K562 (cell line): ENCODE data around the gene PCED1B. TPM values are rescaled to one million over a fixed set of nuclear protein-coding genes. Genes with fewer than 3 reads are reported as not detected.

Experiments
- CTCF ChIP-seq, 3 experiments: IDR thresholded peaks in 2 of 3; conservative IDR thresholded peaks in 1 of 3; 2 replicates each; pipeline ENCODE4 v1.5.1; 2011 to 2012; ENCODE audit warnings: low read length in 3 of 3, mild to moderate bottlenecking in 3 of 3, control low read depth in 2 of 3, improper control_type of control experiment in 1 of 3, inconsistent platforms in 1 of 3, low read depth in 1 of 3, mixed read lengths in 1 of 3, moderate library complexity in 1 of 3; ENCODE audit not compliant: insufficient read depth in 2 of 3
- RREB1 ChIP-seq: fragments of 250-450 bp; sonication (Bioruptor Pico); IDR thresholded peaks from 2 replicates; pipeline ENCODE4 v1.4.0; 2020
- polyA plus RNA-seq, 8 experiments: library from polyadenylated mRNA; depleted of rRNA in 4 of 8; stranded (reverse) in 5 of 8; unstranded in 3 of 8; fragments of >200 nt; fragmentation: Nextera tagmentation in 2 of 8; fragmentation: Illumina TruSeq in 1 of 8; extraction: Ambion mirVana in 2 of 8; extraction: Trizol in 1 of 8; gene quantifications; 2 replicates each; pipeline versions ENCODE4 v1.2.1 to v1.2.3, GENCODE V29; 2011 to 2014; ENCODE audit warnings: inconsistent platforms in 1 of 8, missing spikeins in 1 of 8
- total RNA-seq, 7 experiments: library from RNA; depleted of rRNA in 6 of 7; stranded (reverse); fragments of >200 nt in 6 of 7; fragmentation: Illumina TruSeq in 2 of 7; extraction: Trizol in 2 of 7; gene quantifications; 2 replicates each; pipeline versions ENCODE4 v1.2.1 to v1.2.3, GENCODE V29; 2011 to 2021; ENCODE audit warnings: low replicate concordance in 1 of 7

The PCED1B gene
- total and polyA plus RNA-seq, 9 of the 15 experiments (the other 6 are each of a cell fraction or from before 2014, with no cell fraction given), result 1.2 to 9.3 (median 2.5) TPM

GRCh38 chr12:47073951-47074350 lies 5.5 kb upstream of the PCED1B start (continued):
- TF ChIP-seq CTCF (IDR thresholded peaks at IDR 0.05 in 2 of 3, conservative IDR thresholded peaks at IDR 0.05 in 1 of 3; ENCODE audit: insufficient read depth in 2 of 3, low read depth in 1 of 3, low read length in 3 of 3), result no peak
- TF ChIP-seq RREB1 (CRISPR knock-in tag), result no peak
